ENCODE data around the gene NUAK2.

GRCh38 chr1:205315008-205315618, 6.4 kb downstream of the NUAK2 start:
- TF ChIP-seq SUZ12 (IDR thresholded peaks at IDR 0.05; ENCODE audit: extremely low read depth, insufficient read depth, insufficient read length) (no peak), ZNF274 (IDR thresholded peaks at IDR 0.05; ENCODE audit: low read depth, low read length) (no peak)

Measured in NT2/D1 (cell line).